Gastroesophageal sphincter (tissue), 4 donors: ENCODE data around the gene HS6ST2. TPM values are rescaled to one million over a fixed set of nuclear protein-coding genes. Genes with fewer than 3 reads are reported as not detected.

Experiments used
- ATAC-seq: fragments of 150-250 bp; one replicate; pipeline ENCODE4 v1.9.1; 2016; ENCODE audit warnings: mild to moderate bottlenecking, moderate library complexity
- H3K27ac ChIP-seq, 4 donors: fragments of 200-600 bp; sonication (generic) in 3 of 4; 1 replicate in 3 of 4; 2 replicates in 1 of 4; pipeline ENCODE4 v1.5.1; 2016 to 2019
- H3K27me3 ChIP-seq: fragments of 200-600 bp; sonication (generic); one replicate; pipeline ENCODE4 v1.5.1; 2019
- H3K36me3 ChIP-seq, 2 donors: fragments of 200-600 bp; sonication (generic); one replicate each; pipeline ENCODE4 v1.5.1; 2019; ENCODE audit warnings: control low read depth in 1 of 2
- H3K4me1 ChIP-seq, 3 donors: fragments of 200-600 bp; sonication (generic); 1 replicate in 2 of 3; 2 replicates in 1 of 3; pipeline ENCODE4 v1.5.1; 2016 to 2019; ENCODE audit warnings: control low read depth in 2 of 3
- H3K4me3 ChIP-seq, 2 donors: fragments of 200-600 bp; sonication (generic); one replicate each; pipeline ENCODE4 v1.5.1; 2019; ENCODE audit warnings: mild to moderate bottlenecking in 1 of 2, moderate library complexity in 1 of 2
- H3K9me3 ChIP-seq, 3 donors: fragments of 200-600 bp; sonication (generic); one replicate each; pipeline ENCODE4 v1.5.1; 2017 to 2019; ENCODE audit warnings: control low read depth in 2 of 3
- CTCF ChIP-seq, 4 experiments: fragments of 200-600 bp in 2 of 4; fragments of 450-650 bp in 2 of 4; sonication (generic) in 1 of 4; IDR thresholded peaks; one replicate each; pipeline ENCODE4 v1.5.1; 2017 to 2019; ENCODE audit warnings: antibody characterized with exemption in 4 of 4, mild to moderate bottlenecking in 2 of 4, moderate library complexity in 2 of 4
- EP300 ChIP-seq: sonication (generic); formaldehyde crosslinking; IDR thresholded peaks from one replicate; pipeline ENCODE4 v1.6.1; 2017; ENCODE audit warnings: antibody characterized with exemption, mild to moderate bottlenecking
- POLR2A ChIP-seq, 2 donors: fragments of 450-650 bp; IDR thresholded peaks; one replicate each; pipeline ENCODE4 v1.6.1; 2017; ENCODE audit warnings: antibody characterized with exemption in 2 of 2, mild to moderate bottlenecking in 2 of 2, moderate library complexity in 1 of 2
- POLR2AphosphoS5 ChIP-seq: sonication (generic); formaldehyde crosslinking; IDR thresholded peaks from one replicate; pipeline ENCODE4 v1.6.1; 2017; ENCODE audit warnings: antibody characterized with exemption
- WGBS, 2 donors: methylation state at CpG; one replicate each; pipeline ENCODE4 v1.1.5; 2018; ENCODE audit warnings: low coverage in 1 of 2; 5-methylcytosine and 5-hydroxymethylcytosine counted together
- total RNA-seq, 4 donors: library from RNA; depleted of rRNA; stranded (reverse); fragments of >200 nt; gene quantifications; one replicate each; pipeline ENCODE4 v1.1.0, GENCODE V29; 2016

HS6ST2 gene
- total RNA-seq, 4 donors from 2014 or later: 0.08 to 1.9 (median 0.22) TPM

GRCh38 chrX:132689612-132690563 lies 268.5 kb downstream of the HS6ST2 start:
- no peak for TF ChIP-seq POLR2A (IDR thresholded peaks at IDR 0.05)
- ATAC-seq: no peak

GRCh38 chrX:132685276-132685675 lies 273.2 kb downstream of the HS6ST2 start:
- TF ChIP-seq EP300 (no peak), CTCF (IDR thresholded peaks at IDR 0.05) (no peak)
- H3K4me3 ChIP-seq: no peak overlapping the region
- WGBS, 2 donors: no CpG with 5 or more reads among the region's 4 CpGs
- H3K36me3 ChIP-seq: no peaks in the 10 kb centered on the region
- H3K27ac ChIP-seq: no peak overlapping the region
- ATAC-seq: no peak
- no peaks in the 10 kb centered on the region for H3K9me3 ChIP-seq
- no peaks in the 10 kb centered on the region for H3K27me3 ChIP-seq
- no peaks in the 10 kb centered on the region for H3K4me1 ChIP-seq

More at GRCh38 chrX:132689612-132690563, 268.5 kb downstream of the HS6ST2 start:
- H3K27ac ChIP-seq: no peak overlapping the region
- no peaks in the 10 kb centered on the region for H3K36me3 ChIP-seq
- no peaks in the 10 kb centered on the region for H3K27me3 ChIP-seq
- H3K9me3 ChIP-seq: no peaks in the 10 kb centered on the region
- H3K4me1 ChIP-seq: no peaks in the 10 kb centered on the region
- 48 to 60% methylated on average over 6 of the region's 6 CpGs for WGBS, 2 donors
- H3K4me3 ChIP-seq: no peak overlapping the region

GRCh38 chrX:132677233-132677716 lies 281.2 kb downstream of the HS6ST2 start:
- no peak for ATAC-seq
- no peaks in the 10 kb centered on the region for H3K9me3 ChIP-seq
- H3K27ac ChIP-seq: no peak overlapping the region
- H3K4me1 ChIP-seq: no peaks in the 10 kb centered on the region
- H3K4me3 ChIP-seq: no peak overlapping the region
- TF ChIP-seq POLR2AphosphoS5: no peak
- WGBS, 2 donors: 41 to 70% methylated on average over 2 of the region's 2 CpGs
- no peaks in the 10 kb centered on the region for H3K36me3 ChIP-seq
- H3K27me3 ChIP-seq: no peaks in the 10 kb centered on the region

GRCh38 chrX:132676561-132677186 lies 281.8 kb downstream of the HS6ST2 start:
- Histone ChIP-seq H3K4me3 (no peak overlapping the region), H3K27me3 (no peaks in the 10 kb centered on the region), H3K9me3 (no peaks in the 10 kb centered on the region), H3K36me3 (no peaks in the 10 kb centered on the region), H3K27ac (no peak overlapping the region), H3K4me1 (no peaks in the 10 kb centered on the region)
- WGBS, 2 donors: 39 to 52% methylated on average over 4 of the region's 4 CpGs
- no peak for ATAC-seq
- TF ChIP-seq EP300 (no peak), CTCF (IDR thresholded peaks at IDR 0.05) (peak in 1 of 4 experiments; percentile 20)

- H3K4me3 ChIP-seq: no peak overlapping the region
- H3K27ac ChIP-seq: no peak overlapping the region
- H3K36me3 ChIP-seq: no peaks in the 10 kb centered on the region
- no peaks in the 10 kb centered on the region for H3K27me3 ChIP-seq
- 58% methylated on average over 3 of the region's 3 CpGs; no CpG with 5 or more reads in 1 of the 2 donors for WGBS, 2 donors
- H3K4me1 ChIP-seq: no peaks in the 10 kb centered on the region
- no peak for TF ChIP-seq CTCF (IDR thresholded peaks at IDR 0.05)
- TF ChIP-seq POLR2AphosphoS5: no peak
- TF ChIP-seq EP300: no peak
- TF ChIP-seq POLR2A (IDR thresholded peaks at IDR 0.05): no peak
- no peaks in the 10 kb centered on the region for H3K9me3 ChIP-seq
- ATAC-seq: no peak
These were observed 282.3 kb downstream of the HS6ST2 start for GRCh38 chrX:132676102-132676501.
